AG08395 (cell line): ENCODE measurements around the gene DCAF8.

Experiments used
- DNase-seq: peaks from one replicate; pipeline ENCODE4 v3.0.0; 2012; ENCODE audit warnings: mixed read lengths, low spot score

The DCAF8 gene

DNA sequence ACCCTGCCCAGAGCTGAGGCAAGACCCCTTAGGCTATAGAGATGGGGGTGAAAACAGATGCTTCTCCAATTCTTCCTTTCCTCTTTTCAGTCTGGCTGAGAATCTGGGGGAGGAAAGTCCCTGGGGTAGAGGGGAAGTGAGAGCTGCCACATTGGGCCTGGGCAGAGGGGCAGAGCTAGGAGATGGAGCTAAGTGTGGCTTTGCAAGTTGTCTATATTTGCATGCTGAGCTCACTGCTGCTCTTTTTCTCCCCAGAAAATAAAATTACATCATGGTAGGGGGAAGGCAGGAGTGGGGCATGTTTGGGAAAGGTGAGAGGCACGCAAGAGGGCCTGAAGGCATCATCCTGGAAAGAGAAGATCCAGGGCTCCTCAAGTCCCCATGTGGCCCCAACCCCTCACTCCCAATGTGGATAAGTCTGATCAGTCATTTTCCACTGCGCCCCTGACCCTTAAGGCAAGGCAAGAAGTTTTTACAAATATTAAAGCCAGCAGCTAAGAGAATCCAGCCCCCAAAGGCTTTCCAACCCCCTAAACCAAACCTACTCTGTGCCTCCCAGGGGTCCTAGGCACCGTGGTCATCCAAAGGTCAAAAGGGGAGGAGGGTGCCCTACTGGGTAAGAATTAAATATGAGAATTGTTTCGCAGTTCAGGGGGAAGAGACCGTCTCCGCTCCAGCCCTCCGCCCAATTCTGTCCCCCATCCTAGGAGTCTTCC, 57.7 kb downstream of the DCAF8 start:
- DNase-seq = no peak

DNA sequence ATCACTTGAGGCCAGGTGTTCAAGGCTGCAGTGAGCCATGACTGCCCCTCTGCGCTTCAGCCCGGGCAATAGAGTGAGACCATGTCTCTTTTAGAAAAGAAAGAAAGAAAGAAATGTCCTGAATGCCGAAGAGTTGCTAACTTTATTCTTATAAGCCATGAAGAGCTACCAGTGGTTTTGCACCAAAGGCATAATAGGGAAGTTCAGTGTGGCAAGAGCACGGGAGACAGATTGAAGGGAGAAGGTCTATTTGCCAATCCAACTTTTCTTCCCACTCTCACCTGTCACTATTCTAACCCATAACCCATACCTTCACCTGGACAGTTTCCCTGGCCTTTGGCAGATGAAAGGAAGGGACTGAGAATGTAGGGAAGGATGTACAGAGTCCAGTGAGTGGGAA, 61.6 kb downstream of the DCAF8 start:
- DNase-seq = no peak

DNA sequence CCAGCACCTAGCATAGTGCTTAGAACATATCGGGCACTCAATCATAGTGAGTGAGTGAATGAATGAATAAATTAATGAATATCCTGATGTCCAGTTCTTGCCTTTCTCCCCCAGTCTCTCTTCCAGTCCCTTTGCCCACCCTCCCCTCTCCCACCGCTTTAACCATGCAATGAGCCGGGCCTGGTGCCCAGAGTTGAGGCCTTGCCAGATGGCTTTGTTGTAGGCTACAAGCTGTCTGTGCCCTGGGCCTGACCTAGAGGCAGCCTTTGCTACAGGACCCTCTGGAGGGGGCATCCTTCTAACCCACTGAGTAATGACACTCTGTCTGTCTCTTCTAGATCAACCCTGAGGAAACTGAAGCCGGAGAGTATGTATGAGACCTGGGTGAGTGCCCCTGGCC, 65.1 kb downstream of the DCAF8 start:
- DNase-seq = no peak

DNA sequence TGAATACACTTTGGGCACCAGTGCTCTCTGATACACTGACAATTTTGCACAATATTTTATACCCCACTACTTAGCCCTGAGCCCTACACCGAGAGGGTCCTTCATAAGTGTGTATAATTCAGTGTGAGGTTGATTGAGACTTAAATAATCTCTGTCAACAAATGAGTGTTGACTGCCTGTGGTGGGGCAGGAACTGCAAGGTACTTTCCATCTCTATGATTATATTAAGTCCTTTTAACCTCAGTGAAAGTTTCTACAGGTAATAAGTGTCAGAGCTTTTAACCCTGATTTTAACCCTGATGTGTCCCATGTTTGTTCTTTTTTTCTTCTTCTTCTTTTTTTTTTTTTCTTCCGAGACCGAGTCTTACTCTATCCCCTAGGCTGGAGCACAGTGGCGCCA, 66.2 kb downstream of the DCAF8 start:
- no peak for DNase-seq

DNA sequence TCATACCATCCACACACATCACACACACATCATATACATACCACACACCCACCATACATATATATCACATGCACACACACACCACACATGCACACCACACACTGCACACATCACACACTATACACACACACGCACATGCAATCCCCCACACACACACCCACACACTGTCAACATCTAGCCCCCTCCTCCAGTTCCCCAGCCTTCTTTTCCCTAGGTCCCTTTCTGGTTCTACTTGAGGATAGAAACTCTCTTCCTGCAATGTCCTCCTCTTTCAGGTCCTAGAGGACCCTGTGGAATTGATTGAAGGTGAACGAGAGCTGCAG, 67.7 kb downstream of the DCAF8 start:
- no peak for DNase-seq

DNA sequence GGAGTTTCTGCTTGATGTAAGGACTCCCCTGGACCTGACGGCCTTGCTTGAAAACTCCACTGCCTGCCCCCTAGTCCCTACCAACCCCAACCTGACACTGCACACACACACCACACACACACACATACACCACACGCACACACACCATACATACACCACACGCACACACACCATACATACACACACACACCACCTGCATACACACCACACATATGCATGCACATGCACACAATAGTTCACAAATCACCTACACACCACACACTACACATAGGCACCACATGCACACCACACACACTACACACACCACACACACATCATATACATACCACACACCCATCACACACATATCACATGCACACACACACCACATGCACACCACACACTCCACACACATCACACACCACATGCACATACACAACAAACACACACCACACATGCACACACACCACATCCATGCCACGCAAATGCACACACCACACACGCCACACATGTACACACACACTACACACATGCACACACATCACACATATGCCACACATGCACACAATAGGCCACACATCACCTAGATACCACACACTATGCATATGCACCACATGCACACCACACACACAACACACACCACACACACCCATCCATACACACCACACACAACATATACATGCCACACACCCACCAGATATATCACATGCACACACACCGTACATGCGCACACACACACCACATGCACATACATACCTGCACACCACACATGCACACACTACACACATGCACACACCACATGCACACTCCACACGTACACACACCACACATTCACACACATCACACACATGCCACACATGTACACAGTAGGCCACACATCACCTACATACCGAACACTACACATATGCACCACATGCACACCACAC, 68.3 kb downstream of the DCAF8 start:
- DNase-seq = no peak

DNA sequence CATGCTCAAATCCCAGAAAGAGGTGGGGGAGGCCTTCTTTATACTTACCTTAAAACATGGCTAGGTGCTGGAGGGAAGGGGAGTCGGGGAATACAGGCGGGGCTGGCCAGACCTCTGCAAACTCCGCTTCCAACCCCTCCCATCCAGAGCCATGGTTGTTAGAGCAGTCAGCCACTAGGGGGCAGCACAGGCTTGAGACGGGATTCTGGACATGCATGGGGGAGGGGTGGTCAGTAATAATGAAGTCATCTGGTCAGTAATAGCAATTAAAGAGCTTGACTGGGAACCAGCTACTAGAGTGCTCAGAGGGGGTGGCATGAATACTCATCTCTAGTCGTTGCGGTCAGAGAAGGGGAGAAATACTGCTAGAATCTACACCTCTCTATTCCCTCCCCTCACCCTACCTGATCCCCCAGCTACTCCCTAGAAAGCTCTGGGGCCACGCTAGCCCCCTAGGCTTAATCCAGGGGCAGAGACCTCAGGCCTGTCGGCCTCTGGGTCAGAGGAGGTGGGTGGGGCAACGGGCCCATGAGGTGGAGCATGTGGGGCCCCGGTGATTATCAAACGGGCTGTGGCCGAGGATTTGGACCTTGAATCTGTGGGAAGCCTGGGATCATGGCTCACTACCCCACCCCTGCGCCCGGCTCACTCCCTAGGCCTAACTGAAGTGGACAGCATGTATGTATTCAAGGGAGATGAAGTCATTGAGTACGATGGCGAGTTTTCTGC, 69.1 kb downstream of the DCAF8 start:
- DNase-seq = peak; percentile 86

DNA sequence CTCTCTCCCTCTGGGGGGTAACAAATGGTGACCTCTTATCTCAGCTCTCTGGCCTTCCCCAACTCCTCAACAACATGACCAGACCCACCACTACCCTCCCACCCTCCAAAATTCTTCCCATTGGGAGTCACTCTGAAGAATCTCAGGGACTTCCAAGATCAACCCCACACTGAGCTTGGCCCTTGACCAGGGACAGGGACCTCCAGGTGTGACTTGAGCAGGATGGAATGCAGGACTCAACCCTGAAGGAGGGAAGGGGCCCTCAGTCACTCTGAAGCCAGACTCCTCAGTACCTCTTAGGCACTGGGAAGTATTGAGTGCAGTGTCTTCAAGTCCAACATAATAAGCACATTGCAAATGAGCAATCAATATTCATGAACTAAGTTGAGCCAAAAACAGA, 70.1 kb downstream of the DCAF8 start:
- DNase-seq = no peak

DNA sequence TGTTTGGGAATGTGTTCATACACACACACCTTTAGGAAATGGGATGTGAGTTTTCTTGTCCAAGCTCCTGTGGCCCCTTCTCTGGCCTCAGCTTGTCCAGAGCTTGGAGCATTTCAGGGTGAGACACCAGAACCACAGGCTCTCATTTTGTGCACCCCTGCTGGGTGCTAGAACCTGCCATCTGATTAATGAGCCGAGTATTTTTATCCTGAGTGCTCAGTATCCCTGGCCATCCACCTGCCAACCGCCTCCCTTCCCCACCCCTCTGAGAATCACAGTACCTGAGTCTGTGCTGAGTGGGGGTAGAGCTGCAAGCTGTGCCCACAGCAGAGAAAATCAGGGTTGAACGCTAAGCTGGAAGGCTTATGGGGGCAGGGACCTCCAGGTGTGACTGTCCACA, 70.6 kb downstream of the DCAF8 start:
- no peak for DNase-seq

DNA sequence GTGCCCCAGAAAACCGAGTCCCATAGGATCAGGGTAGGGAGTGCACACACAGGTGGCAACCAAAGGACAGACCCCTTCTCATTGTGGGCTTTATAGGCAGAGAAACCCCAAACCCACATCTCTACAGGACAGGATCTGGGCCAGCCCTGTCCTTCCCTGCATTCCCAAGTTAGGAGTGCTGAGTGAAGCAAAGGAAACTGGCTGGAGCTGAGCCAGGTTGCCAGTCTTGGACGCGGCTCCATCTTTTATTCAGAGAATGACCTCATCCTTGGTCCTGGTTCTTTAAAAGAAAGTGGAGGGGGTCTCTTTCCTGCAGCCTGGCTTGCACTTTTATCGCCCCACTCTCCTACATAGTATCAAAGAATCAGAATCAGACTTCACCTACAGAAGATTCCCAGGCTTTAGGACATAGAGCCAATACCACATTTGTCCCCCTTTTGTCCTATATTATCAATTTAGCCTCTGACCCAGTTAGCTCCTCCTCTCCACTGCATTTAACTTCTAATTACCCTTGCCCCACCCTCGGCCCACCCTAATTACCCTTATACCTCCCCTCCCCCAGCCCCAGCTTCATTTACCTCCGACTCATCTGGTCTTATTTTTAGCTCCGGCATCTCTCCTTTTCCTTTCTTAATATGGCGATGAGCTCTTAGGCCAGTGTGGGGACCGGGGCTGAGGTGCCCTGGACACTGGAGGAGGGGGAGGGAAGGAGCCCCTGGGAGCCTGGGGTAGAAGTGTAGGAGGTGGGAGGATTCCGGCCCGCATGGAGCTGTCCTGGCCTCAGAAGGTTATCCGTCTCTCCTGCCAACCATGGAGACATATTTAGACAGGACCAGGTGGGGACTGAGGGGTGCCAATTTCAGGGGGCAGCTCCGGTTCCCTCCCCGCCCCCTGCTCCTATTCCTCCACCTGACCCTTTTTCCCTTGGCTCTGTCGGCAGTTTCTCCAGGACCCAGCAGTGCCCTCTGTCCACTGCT, 72.4 kb downstream of the DCAF8 start, which contains the start of gene CASQ1:
CASQ1 (plus strand) TSS at position 927 of the 977 bp plus-strand sequence. CDS start 177 bp downstream, outside the sequence.
- DNase-seq = peak; percentile 45

DNA sequence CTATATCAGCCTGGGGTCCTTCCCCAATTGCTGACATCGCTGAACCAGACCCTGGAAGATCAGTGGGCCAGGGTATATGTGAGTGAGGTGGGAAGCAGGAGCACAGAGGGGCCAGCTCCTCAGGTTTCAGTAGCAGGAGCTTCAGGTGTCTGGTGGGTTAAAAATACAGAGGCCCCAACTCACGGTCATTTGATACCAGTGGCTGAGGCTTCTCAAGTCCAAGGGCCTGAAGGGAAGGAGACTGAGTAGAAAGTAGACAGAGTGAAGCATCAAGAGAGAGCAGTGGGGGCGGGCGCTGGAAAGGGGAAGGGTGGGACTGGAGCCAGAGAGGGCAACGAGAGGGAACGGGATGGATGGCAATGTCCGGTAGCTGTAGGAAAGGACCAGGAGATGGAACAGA, 74.0 kb downstream of the DCAF8 start:
- no peak for DNase-seq

DNA sequence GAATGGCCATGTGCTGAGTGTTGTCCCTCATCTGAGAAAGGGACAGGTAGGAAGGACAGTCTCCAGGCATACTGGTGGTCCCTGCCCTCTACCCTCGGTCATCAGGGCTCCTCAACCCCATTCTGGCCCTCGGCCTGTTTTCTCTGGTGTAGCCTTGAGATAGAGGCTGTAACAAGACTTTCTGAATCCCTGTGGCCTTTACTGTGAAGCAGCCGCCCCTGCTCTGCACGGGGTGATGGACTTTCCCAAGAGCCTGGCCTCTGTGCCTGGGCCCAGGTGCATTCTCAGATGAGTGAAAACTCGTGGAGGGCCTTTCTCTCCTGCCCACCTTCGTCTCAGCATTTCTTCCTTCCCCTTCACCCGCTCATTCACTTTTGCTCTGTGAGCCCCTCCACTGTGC, 74.9 kb downstream of the DCAF8 start:
- DNase-seq = no peak

DNA sequence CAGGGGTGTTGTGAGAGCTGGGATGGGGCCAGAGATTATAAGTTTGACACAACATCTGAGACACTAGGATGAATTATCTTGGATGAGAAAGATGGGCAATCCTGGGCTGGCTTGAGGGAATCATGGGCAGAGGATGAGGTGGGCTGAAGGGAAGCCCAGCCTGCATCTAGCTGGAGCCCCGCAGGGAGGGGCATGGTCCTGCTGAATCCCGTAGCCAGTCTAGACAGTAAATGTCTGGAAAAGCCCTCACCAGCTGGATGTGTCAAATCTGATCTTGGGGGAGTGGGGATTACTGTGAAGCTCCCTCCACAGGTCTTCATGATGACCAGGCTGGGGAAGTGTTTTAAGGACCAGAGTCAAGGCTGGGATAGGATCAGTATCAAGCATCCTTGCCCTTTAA, 75.6 kb downstream of the DCAF8 start:
- DNase-seq = no peak

DNA sequence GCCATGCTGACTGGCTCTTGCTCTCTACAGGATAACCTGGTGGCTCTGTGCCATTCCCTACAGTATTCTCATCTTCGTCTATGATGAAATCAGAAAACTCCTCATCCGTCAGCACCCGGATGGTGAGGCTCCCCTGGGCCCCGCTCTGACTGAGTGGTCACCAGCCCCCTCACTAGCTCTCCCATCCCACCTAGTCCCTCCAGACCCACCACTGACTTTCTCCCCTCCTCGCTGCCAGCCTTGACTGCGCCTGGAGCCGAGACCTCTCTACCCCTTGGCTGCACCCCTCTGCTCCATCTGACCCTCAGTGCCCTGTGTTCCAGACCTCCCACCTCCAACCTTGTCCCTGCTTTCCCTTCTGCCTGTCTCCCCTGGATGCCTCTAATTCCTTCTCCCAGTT, 76.1 kb downstream of the DCAF8 start:
- no peak for DNase-seq

DNA sequence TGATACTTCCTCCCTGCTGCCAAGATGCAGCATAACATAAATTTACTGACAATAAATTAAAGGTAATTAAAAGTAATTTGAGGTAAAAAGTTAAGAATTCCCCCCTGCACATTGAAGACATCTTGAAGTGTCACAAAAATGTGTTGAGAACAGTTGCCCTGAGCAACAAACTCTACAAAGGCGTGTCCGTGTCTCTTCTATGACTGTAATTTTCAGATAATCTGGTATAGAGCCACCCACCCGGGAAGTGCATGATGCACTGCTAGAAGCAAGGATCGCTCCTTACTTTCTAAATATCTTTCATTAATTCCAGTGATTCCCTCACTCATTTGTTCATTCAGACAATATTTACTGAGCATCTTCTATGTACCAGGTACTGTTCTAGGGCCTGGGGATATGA, 83.0 kb downstream of the DCAF8 start:
- no peak for DNase-seq

DNA sequence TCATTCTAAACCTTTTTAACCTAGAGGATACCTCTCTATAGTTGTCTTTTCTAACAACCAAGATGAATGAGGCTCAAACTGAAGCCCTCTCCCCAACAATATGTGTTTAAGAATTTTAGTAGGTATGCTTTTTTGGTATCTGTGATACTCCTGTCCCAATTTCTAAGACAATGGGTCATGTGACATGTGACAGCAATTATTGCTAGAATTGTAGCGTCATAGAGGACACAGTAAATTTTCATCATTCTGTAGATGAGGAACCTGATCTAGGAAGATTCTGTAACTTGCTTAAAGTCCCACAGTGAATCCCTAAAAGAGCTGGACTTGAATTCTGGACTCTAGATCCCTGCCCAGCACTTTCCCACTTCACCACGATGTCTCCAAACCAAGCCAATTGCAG, 83.6 kb downstream of the DCAF8 start:
- DNase-seq = no peak

DNA sequence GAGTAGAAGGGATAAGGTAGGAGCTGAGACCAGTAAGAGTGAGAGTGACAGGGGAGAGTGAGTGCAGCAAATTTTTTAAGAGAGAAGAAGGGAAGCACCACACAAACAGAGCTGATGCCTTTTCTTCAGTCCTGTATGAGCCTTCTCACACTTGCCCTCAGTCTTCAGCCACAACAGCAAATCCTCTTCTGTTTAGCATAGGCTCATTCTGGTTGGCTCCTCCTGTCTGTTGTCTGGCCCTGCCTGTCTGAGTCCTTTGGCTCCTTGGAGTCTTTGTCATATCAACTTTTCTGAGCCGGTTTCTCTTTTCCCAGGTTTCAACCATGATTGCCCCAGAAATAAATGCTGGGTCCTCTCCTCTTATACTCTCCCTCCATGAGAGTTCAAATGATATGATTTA, 84.7 kb downstream of the DCAF8 start:
- no peak for DNase-seq

DNA sequence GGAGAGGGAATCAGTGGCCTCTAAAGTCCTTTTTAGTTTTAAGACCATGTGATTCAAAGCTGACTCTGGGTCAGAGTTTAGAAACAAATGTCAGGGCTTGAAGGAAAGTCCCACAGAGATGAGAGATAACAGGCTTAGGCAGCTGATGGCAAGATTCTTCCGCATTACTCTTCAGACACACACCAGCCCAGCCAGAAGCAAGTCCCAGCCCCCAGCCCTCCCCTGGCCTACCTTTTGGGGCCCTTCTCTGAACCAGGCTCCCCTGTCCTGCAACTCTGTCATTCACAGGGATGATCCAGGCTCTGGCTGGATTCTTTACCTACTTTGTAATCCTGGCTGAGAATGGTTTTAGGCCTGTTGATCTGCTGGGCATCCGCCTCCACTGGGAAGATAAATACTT, 85.1 kb downstream of the DCAF8 start:
- DNase-seq = no peak

DNA sequence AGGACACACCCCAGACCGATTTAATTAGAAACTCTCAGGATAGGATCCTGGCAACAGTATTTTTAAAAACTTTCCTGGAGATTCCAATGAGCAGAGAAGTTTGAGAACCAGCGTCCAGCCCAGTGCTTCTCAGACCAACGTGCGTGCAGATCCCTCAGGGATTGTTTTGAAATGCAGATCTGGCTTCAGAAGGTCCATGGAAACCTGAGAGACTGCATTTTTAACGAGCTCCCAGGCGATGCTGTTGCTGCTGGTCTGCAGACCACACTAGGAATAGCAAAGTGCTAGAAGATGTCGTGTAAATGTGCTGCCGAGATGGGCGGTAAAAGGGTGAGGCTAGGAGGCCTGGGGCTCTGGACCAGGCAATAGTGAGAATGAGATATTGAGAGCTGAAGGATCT, 90.4 kb downstream of the DCAF8 start:
- no peak for DNase-seq

DNA sequence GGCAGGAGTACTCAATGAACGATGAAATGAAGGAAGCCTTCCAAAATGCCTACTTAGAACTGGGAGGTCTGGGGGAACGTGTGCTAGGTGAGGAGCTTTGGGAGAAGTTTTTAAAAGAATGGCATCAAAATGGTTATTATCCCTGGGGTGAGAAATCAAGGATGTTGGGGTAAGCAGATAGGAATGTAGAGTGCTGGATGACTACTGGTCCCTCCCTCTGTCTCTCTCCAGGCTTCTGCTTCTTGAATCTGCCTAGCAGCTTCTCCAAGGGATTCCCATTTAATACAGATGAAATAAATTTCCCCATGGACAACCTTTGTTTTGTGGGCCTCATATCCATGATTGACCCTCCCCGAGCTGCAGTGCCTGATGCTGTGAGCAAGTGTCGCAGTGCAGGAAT, 91.0 kb downstream of the DCAF8 start:
- DNase-seq = peak; percentile 85

DNA sequence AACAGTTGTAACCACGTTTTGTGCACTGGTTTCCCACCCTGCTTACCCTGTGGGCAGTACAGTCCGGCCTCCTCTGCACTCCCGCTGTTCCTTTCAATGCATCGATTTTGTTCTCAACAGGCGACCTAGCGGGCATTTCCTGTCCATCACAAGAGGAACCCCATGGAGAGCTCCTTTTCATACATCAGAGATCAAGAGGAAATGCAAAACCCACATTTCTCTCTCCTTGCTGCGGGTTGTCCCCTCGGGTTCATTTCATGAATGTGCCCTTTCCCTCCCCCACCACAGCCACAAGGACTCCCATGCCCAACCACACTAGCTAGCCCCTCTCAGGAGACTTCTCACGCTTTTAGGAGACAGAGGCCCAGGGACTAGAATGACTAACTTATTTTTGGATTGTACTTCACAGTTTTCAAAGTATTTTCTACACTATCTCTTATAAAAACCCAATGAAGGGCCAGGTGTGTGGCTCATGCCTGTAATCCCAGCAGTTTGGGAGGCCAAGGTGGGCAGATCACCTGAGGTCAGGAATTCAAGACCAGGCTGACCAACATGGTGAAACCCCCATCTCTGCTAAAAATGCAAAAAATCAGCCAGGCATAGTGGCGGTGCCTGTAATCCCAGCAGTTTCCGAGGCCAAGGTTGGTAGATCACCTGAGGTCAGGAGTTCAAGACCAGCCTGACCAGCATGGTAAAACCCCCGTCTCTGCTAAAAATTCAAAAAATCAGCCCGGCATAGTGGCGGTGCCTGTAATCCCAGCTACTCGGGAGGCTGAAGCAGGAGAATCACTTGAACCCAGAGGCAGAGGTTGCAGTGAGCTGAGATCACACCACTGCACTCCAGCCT, 92.6 kb downstream of the DCAF8 start:
- no peak for DNase-seq
